Testis (tissue), 2 donors: ENCODE measurements around the gene NCKAP5.

Source experiments
- CTCF ChIP-seq, 3 experiments: fragments of 450-650 bp in 2 of 3; fragments of 200-600 bp in 1 of 3; sonication (generic) in 1 of 3; IDR thresholded peaks; one replicate each; pipeline ENCODE4 v1.5.1; 2016 to 2019; ENCODE audit warnings: antibody characterized with exemption in 3 of 3, mild to moderate bottlenecking in 2 of 3, moderate library complexity in 1 of 3
- POLR2A ChIP-seq: fragments of 450-650 bp; IDR thresholded peaks from one replicate; pipeline ENCODE4 v1.6.1; 2017; ENCODE audit warnings: antibody characterized with exemption, mild to moderate bottlenecking, moderate library complexity

DNA sequence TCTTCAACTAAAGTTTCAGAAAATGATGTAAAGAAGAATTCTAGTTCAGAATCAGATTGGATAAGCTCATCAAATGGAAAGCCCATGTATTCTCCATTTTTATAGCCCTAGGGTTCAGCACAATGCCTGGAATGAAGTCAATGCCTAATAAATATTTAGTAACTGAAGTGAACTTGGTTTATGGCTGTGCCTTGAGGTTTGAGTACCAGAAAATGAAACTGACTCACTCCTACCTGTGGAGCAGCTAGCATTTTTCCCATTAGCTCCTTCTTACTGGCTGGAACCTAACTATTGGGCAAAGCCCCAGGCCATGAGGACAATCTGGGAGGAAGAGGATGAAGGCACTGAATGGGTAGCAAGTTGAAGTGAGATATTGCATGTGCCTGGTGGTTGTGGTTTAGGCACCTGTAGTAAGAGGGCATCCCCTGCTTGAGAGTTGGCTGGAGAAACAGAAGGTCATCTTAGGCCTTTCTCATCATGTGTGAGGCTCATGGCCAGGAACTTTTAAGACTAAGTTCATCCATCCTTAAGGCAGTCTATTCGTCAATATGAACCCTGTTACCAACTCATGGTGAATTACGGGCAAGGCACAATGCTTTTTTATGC lies 813.3 kb downstream of the NCKAP5 start:
- TF ChIP-seq CTCF (IDR thresholded peaks at IDR 0.05) (no peak), POLR2A (no peak)
